Measurements from ENCODE around the gene TYRP1. TPM values are rescaled to one million over a fixed set of nuclear protein-coding genes. Genes with fewer than 3 reads are reported as not detected.

The TYRP1 gene
- total RNA-seq, 1 donor from 2014 or later: not detected

- H3K4me3 ChIP-seq (ENCODE audit: low read depth, low read length): no peak overlapping the region
- DNase-seq (ENCODE audit: low read depth): no peak
- TF ChIP-seq CTCF (conservative IDR thresholded peaks at IDR 0.05; ENCODE audit: low read depth, low read length): no peak
Measured at GRCh38 chr9:12730198-12730597, 37.0 kb downstream of the TYRP1 start.

GRCh38 chr9:12730927-12731326, 37.7 kb downstream of the TYRP1 start:
- no peak for DNase-seq (ENCODE audit: low read depth)
- TF ChIP-seq CTCF (conservative IDR thresholded peaks at IDR 0.05; ENCODE audit: low read depth, low read length): no peak
- no peak overlapping the region for H3K4me3 ChIP-seq (ENCODE audit: low read depth, low read length)

- no peak overlapping the region for H3K4me3 ChIP-seq (ENCODE audit: low read depth, low read length)
- TF ChIP-seq CTCF (conservative IDR thresholded peaks at IDR 0.05; ENCODE audit: low read depth, low read length): no peak
- no peak for DNase-seq (ENCODE audit: low read depth)
Measured at GRCh38 chr9:12732971-12733370, 39.8 kb downstream of the TYRP1 start.

- TF ChIP-seq CTCF (conservative IDR thresholded peaks at IDR 0.05; ENCODE audit: low read depth, low read length): no peak
- DNase-seq (ENCODE audit: low read depth): no peak
- no peak overlapping the region for H3K4me3 ChIP-seq (ENCODE audit: low read depth, low read length)
Measured at GRCh38 chr9:12735665-12736064, 42.5 kb downstream of the TYRP1 start.

- DNase-seq (ENCODE audit: low read depth): no peak
- H3K4me3 ChIP-seq (ENCODE audit: low read depth, low read length): no peak overlapping the region
- no peak for TF ChIP-seq CTCF (conservative IDR thresholded peaks at IDR 0.05; ENCODE audit: low read depth, low read length)
Measured at GRCh38 chr9:12737871-12738270, 44.7 kb downstream of the TYRP1 start.

GRCh38 chr9:12739014-12739652, 45.9 kb downstream of the TYRP1 start:
- H3K4me3 ChIP-seq (ENCODE audit: low read depth, low read length): no peak overlapping the region
- no peak for TF ChIP-seq CTCF (conservative IDR thresholded peaks at IDR 0.05; ENCODE audit: low read depth, low read length)

GRCh38 chr9:12740845-12741244, 47.7 kb downstream of the TYRP1 start:
- DNase-seq (ENCODE audit: low read depth): no peak
- H3K4me3 ChIP-seq (ENCODE audit: low read depth, low read length): no peak overlapping the region
- no peak for TF ChIP-seq CTCF (conservative IDR thresholded peaks at IDR 0.05; ENCODE audit: low read depth, low read length)

More at GRCh38 chr9:12739014-12739652, 45.9 kb downstream of the TYRP1 start:
- no peak for DNase-seq (ENCODE audit: low read depth)

Data from epithelial cell of proximal tubule (primary cell).